ENCODE data around the gene TRAPPC2L.

The TRAPPC2L gene

GRCh38 chr16:88870608-88871348, 13.9 kb downstream of the TRAPPC2L start:
- Mint-ChIP-seq H3K9me3 (no peaks in the 10 kb centered on the region), H3K4me3 (no peak overlapping the region), H3K27me3 (peaks cover 10% of the 10 kb centered on the region), H3K27ac (no peak overlapping the region), H3K36me3 (ENCODE audit: low read depth) (no peaks in the 10 kb centered on the region), H3K4me1 (ENCODE audit: low read depth) (no peaks in the 10 kb centered on the region)

DNA sequence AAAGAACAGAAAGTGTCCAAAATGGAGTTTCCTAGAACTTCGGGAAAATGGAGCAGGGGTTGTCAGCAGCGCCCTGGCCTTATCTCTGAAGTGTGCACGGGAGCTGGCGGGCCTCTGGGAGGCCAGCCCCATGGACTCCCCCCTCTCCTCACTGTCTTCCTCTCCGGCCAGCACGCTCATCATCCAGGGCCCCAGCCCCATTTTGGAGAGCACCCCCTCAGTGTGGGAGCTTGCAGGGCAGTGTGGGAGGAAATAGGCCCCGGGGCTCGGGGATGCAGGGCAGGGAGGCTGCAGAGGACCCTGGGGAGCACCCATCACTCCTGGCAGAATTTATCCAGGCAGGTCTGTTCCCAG, 14.4 kb downstream of the TRAPPC2L start:
- Mint-ChIP-seq H3K9me3 (no peaks in the 10 kb centered on the region), H3K4me3 (no peak overlapping the region), H3K27me3 (peaks cover 10% of the 10 kb centered on the region)

DNA sequence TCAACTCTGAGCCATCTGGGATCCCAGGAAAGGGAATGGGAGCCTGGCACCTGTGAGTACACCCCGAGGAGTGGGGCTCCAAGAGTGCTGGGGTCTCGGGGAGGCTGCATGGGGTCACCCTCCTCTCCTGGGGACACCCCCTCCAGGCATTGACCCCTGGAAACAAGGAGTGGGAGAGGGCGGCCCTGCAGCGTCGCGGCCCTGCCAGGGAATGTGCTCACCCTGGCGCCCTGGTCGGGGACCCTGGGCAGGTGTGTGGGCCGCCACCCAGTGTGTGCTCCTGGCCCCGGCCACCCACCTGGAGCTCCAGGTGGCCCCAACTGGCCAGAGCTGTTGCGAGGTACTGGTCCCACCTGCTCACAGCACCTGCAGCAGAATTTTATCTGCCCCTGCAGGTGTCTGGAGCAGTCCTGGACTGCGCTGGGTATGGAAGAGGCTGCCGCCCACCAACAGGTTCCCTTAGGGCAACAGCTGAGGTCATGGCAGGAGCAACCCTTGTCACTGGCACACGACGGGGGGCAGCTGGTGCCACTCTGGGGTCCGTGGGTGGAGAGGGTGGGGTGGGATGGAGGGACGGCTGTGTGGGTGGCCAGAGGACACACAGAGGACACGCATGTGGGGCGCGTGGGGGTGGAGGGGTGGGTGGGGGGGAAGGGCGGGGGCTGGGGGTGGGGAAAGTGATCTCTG, 14.9 kb downstream of the TRAPPC2L start:
- Mint-ChIP-seq H3K9me3 (no peaks in the 10 kb centered on the region), H3K27me3 (peaks cover 10% of the 10 kb centered on the region), H3K27ac (no peak overlapping the region), H3K4me1 (ENCODE audit: low read depth) (no peaks in the 10 kb centered on the region), H3K36me3 (ENCODE audit: low read depth) (no peaks in the 10 kb centered on the region), H3K4me3 (no peak overlapping the region)

More for the DNA sequence above, 14.4 kb downstream of the TRAPPC2L start:
- H3K4me1 Mint-ChIP-seq (ENCODE audit: low read depth) = no peaks in the 10 kb centered on the region
- H3K36me3 Mint-ChIP-seq (ENCODE audit: low read depth) = no peaks in the 10 kb centered on the region
- no peak overlapping the region for H3K27ac Mint-ChIP-seq

DNA sequence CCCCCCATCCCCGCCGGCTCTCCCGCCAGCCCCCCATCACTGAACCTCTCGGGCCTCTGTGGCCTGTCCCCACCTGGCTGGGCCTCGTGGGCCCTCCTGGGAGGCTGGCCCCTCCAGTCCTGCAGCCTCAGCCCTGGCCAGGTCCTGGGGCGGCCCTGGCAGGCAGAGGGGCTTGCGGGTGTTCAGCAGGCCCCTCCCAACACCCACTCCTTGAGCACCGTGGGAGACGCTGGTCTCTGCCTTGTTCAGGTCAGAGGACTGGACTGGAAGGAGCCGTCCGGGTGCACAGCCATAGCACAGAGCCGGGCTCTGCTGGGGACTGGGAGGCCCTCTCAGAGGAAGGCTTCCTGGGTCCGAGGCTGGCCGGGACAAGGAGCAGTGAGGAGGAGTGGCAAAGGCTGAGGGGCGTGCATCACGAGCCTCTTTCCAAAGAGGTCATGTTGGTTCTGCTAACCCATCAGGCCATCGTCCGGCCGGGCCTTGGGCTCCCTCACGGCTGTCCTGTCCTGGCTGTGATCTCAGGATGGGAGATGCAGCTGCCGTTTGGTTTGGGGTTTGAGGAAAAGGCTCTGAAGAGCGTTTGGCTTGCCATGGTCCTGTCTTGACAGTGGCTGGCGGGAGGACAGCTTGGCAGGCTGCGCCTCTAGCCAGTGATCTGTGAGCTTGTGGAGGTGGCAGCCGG, 15.9 kb downstream of the TRAPPC2L start:
- Mint-ChIP-seq H3K4me3 (no peak overlapping the region), H3K9me3 (no peaks in the 10 kb centered on the region)

DNA sequence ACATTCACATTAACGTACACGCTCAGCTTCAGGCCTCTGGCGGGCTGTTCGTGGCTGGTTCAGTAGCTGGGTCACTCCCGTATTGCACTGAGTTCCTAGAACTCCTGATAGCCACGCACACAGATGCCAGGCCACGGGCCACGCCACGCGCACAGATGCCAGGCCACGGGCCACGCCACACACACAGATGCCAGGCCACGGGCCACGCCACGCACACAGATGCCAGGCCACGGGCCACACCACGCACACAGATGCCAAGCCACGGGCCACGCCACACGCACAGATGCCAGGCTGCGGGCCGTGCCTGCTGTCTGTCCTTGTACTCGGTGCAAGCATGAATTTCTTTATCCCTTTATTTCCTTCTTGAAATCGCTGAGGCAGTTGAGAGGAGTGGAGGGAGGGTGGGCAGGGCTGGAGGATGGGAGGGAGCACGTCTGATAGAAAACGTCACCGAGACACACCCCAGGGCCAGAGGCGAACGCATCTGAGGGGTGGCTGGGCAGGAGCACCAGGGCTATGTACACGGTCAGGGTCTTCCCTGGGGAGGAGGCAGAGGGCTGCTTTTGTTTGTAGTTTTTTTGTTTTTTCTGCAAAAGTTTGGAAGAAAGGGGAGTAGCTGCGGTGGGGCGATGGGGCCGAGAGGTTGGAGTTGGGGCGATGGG, 18.1 kb downstream of the TRAPPC2L start:
- no peaks in the 10 kb centered on the region for H3K9me3 Mint-ChIP-seq
- no peak overlapping the region for H3K27ac Mint-ChIP-seq
- no peaks in the 10 kb centered on the region for H3K36me3 Mint-ChIP-seq (ENCODE audit: low read depth)
- H3K27me3 Mint-ChIP-seq = peaks cover 10% of the 10 kb centered on the region
- no peaks in the 10 kb centered on the region for H3K4me1 Mint-ChIP-seq (ENCODE audit: low read depth)
- no peak overlapping the region for H3K4me3 Mint-ChIP-seq

More for the DNA sequence above, 15.9 kb downstream of the TRAPPC2L start:
- Mint-ChIP-seq H3K36me3 (ENCODE audit: low read depth) (no peaks in the 10 kb centered on the region), H3K27me3 (peaks cover 10% of the 10 kb centered on the region), H3K4me1 (ENCODE audit: low read depth) (no peaks in the 10 kb centered on the region), H3K27ac (no peak overlapping the region)

DNA sequence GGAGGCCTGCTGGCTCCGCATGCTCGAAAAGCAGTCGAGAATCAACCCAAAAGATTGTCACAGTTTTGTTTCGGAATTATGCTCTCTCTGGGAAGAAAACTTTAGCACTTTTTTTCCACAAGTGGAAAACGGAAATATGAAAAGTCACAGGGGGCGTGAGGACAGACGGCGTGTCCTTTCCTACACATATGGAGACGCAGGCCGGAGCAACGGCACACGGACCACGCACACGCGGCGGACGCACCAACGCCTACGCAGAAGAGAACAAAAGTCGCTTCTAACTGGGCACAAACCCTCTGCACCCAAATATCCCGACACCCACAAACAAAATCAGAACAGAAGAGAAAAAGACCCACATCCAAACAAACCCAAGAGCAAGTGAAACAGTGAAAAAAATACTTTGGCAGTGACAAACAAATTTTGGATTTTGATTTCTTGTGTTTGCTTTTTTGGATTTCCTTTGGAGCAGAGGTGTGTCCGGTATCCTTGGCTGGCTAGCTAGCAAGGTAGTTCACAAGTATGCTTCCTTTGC, 18.8 kb downstream of the TRAPPC2L start:
- H3K27me3 Mint-ChIP-seq = peaks cover 6% of the 10 kb centered on the region
- H3K4me3 Mint-ChIP-seq = no peak overlapping the region
- H3K27ac Mint-ChIP-seq = no peak overlapping the region
- H3K4me1 Mint-ChIP-seq (ENCODE audit: low read depth) = no peaks in the 10 kb centered on the region
- no peaks in the 10 kb centered on the region for H3K36me3 Mint-ChIP-seq (ENCODE audit: low read depth)
- H3K9me3 Mint-ChIP-seq = no peaks in the 10 kb centered on the region

- Mint-ChIP-seq H3K9me3 (no peaks in the 10 kb centered on the region), H3K36me3 (ENCODE audit: low read depth) (no peaks in the 10 kb centered on the region)
These were observed 20.1 kb downstream of the TRAPPC2L start for GRCh38 chr16:88876942-88877526.

DNA sequence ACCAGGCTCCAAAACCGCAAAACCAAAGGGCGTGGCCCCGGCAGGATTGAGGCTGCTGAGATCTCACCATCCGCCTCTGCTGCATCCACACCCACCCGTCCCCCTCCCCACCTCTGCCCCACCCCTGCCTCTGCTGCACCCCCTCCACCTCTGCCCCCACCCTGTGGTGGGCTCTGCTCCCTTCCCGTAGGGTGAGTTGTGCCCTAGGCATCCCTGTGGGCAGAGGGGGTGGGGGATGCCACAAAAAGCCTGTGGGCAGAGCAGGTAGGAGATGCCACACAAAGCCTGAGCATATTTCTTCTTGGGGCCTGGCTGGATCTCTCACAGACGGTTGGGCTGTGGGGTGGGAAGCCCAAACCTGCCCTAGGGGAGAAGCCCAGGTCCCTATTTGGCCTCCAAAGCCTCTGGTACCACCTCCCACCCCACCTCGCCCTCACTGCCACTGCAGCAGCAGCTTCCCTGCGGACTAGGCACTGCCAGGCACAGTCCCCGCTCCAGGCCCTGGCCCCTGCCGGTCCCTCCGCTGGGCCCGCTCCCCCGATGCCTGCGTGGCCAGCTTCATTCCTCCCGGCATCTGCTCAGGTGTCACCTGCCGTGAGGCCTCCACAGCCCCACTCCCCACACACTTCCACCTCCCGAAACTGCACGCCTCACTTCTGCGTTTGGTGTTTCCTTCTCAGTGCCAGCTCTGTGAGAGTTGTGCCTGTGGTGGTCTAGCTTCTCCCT, 20.8 kb downstream of the TRAPPC2L start:
- Mint-ChIP-seq H3K36me3 (ENCODE audit: low read depth) (no peaks in the 10 kb centered on the region), H3K27me3 (no peaks in the 10 kb centered on the region), H3K4me1 (ENCODE audit: low read depth) (no peaks in the 10 kb centered on the region), H3K27ac (no peak overlapping the region), H3K4me3 (no peak overlapping the region), H3K9me3 (no peaks in the 10 kb centered on the region)

More at GRCh38 chr16:88876942-88877526, 20.1 kb downstream of the TRAPPC2L start:
- no peaks in the 10 kb centered on the region for H3K27me3 Mint-ChIP-seq
- no peaks in the 10 kb centered on the region for H3K4me1 Mint-ChIP-seq (ENCODE audit: low read depth)
- no peak overlapping the region for H3K4me3 Mint-ChIP-seq
- no peak overlapping the region for H3K27ac Mint-ChIP-seq

DNA sequence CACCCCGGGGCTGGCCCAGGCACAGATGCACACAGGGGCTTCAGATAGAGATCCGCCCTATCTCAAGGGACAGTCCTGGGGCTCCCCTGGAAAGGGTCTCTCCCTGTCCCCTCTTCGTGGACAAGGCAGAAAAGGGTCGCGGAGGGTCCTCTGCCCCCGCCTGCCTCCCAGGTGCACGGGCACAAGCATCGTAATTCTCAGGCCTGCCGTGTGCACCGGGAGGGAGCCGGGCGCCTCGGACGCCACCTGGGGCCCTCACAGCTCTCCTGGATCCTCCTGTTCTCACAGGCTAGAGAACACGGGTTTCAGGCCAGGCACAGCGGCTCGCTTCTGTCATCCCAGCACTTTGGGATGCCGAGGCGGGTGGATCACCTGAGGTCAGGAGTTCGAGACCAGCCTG, 21.4 kb downstream of the TRAPPC2L start:
- Mint-ChIP-seq H3K9me3 (no peaks in the 10 kb centered on the region), H3K27ac (no peak overlapping the region), H3K4me1 (ENCODE audit: low read depth) (no peaks in the 10 kb centered on the region), H3K4me3 (no peak overlapping the region), H3K36me3 (ENCODE audit: low read depth) (no peaks in the 10 kb centered on the region), H3K27me3 (no peaks in the 10 kb centered on the region)

- H3K36me3 Mint-ChIP-seq (ENCODE audit: low read depth) = no peaks in the 10 kb centered on the region
- H3K9me3 Mint-ChIP-seq = no peaks in the 10 kb centered on the region
- no peak overlapping the region for H3K4me3 Mint-ChIP-seq
- H3K27ac Mint-ChIP-seq = no peak overlapping the region
- H3K27me3 Mint-ChIP-seq = no peaks in the 10 kb centered on the region
- no peaks in the 10 kb centered on the region for H3K4me1 Mint-ChIP-seq (ENCODE audit: low read depth)
These were observed 22.2 kb downstream of the TRAPPC2L start for GRCh38 chr16:88878967-88879787.

DNA sequence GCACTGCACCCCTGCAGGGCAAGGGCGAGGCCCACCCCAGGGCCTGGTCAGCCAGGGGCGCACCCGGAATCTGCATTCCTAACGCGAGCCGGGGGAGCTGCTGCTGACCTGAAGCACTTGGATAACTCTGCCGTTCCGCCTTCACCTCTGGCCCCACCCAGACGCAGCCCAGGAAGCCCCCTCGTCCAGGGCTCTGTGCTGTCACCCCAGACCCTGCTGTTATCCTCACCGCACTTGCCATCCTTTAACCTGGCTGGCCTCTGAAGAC, 22.8 kb downstream of the TRAPPC2L start:
- Mint-ChIP-seq H3K4me3 (no peak overlapping the region), H3K27me3 (no peaks in the 10 kb centered on the region), H3K9me3 (no peaks in the 10 kb centered on the region), H3K36me3 (ENCODE audit: low read depth) (no peaks in the 10 kb centered on the region), H3K27ac (no peak overlapping the region), H3K4me1 (ENCODE audit: low read depth) (no peaks in the 10 kb centered on the region)

DNA sequence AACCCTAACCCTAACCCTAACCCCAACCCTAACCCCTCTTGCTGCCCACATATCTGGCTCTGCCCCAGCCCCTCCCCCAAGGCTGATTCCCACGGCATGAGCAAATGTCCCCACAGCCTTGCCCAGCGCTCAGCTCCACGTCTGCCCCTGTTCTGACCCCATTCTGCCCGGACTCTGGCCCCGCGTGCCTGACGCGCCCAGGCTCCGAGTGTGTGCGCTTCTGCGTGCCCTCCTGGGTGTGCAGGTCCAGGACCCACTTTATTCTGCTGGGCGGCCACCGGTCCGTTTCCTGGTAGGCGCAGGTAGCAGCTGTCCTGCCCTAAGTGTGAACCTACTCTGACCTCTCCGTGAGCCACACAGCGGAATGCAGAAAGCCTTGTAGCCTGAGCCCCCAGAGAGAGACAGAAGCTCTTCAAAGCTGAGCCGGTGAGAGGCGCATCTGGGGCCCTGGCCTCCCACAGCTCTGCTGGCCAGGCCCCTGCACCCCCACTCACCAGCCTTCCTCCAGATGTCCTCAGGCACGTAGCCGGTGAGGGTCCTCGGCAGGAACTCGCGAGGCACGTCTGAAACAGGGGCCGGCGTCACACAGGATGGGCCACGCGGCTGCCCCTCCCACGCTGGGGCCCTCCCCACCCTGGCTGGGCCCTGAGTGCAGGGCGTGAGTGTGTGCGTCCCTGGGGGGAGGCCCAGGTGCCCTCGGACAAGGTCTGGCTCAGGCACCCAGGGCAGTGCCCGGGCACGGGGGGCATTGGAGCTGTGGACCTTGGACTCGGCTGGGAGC, 23.5 kb downstream of the TRAPPC2L start:
- Mint-ChIP-seq H3K27ac (no peak overlapping the region), H3K4me3 (no peak overlapping the region), H3K4me1 (ENCODE audit: low read depth) (no peaks in the 10 kb centered on the region), H3K27me3 (no peaks in the 10 kb centered on the region), H3K36me3 (ENCODE audit: low read depth) (no peaks in the 10 kb centered on the region), H3K9me3 (no peaks in the 10 kb centered on the region)

DNA sequence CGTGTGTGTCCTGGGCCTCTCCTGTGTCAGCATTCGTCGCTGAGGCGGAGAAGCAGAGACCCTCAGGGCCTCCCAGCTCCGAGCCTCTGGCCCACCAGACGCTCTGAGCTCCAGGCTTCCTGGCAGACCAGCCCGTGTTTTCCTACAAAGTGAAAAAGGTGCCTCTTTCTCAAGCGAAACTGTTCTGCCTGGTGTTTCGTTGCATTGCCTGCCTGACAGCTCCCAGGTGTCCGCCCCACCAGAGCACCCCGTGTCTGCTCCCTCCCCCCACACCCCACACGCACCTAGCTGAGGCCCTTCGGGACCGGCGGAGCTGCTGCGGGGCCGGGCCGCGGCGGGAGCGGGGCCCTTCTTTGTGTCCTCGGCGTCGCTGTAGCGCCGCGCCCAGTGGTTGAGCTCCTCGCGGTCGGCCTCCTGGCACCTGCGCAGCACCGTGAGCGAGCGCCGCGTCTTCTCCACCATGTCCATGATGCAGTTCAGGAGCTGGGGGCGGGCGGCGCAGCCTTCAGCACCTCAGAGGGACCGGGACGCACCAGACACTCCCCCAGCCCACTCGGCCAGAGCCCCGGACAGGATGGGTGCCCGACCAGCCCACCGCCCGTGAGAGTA, 24.2 kb downstream of the TRAPPC2L start:
- Mint-ChIP-seq H3K36me3 (ENCODE audit: low read depth) (no peaks in the 10 kb centered on the region), H3K27ac (no peak overlapping the region), H3K4me3 (no peak overlapping the region), H3K27me3 (no peaks in the 10 kb centered on the region), H3K9me3 (no peaks in the 10 kb centered on the region), H3K4me1 (ENCODE audit: low read depth) (no peaks in the 10 kb centered on the region)
